Transverse colon (tissue), 4 donors: ENCODE measurements around the gene ANO4.

Source experiments
- EP300 ChIP-seq: sonication (generic); formaldehyde crosslinking; IDR thresholded peaks from one replicate; pipeline ENCODE4 v1.6.1; 2017; ENCODE audit warnings: antibody characterized with exemption, low read depth
- POLR2A ChIP-seq: fragments of 450-650 bp; IDR thresholded peaks from one replicate; pipeline ENCODE4 v1.6.1; 2016; ENCODE audit warnings: antibody characterized with exemption, mild to moderate bottlenecking, moderate library complexity
- POLR2AphosphoS5 ChIP-seq, 3 donors: sonication (generic); formaldehyde crosslinking; IDR thresholded peaks; one replicate each; pipeline ENCODE4 v1.6.1; 2016; ENCODE audit warnings: antibody characterized with exemption in 3 of 3
- TF ChIP-seq, protein P1 (sequence below), 5 experiments: fragments of 200-600 bp in 3 of 5; fragments of 450-650 bp in 2 of 5; sonication (generic) in 3 of 5; IDR thresholded peaks; 1 replicate in 2 of 5; 2 replicates in 3 of 5; pipeline ENCODE4 v1.5.1; 2016 to 2017; ENCODE audit warnings: antibody characterized with exemption in 5 of 5, inconsistent platforms in 3 of 5, mild to moderate bottlenecking in 2 of 5, moderate library complexity in 1 of 5

DNA sequence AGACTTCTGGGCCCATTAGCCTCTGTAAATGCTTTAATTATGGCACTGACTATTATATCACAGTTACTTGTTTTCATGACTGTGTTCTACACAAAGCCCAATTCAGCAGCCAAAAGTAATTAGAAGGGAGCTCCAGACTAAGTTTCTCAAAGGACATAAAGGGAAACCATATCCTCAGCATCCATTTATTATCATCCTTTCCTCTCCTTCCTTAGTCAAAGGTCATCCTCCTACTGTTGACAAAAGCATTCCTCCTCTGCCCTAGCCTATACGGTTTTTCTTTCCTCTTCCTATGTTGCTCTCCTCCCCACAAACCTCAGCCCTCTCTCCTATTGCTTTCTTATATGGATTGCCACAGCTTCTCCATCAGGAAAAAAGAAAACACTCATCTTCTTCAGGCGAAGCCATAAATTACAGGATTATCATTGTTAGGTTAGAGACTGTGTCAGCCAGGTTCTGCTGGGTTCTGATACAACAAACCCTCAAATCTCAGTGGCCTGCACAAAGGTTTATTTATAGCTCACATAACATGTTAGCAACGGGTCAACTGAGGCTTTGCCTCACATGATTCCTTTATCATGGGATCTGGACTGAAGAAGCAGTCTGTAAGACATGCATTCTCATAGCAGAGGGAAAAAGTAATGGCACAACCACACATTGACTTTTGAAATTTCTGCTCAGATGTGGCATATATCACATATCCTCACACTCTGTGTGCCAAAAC is 208.3 kb downstream of the ANO4 start:
- TF ChIP-seq POLR2AphosphoS5 (IDR thresholded peaks at IDR 0.05) (no peak), POLR2A (no peak), EP300 (no peak)
- TF ChIP-seq, protein P1, sequence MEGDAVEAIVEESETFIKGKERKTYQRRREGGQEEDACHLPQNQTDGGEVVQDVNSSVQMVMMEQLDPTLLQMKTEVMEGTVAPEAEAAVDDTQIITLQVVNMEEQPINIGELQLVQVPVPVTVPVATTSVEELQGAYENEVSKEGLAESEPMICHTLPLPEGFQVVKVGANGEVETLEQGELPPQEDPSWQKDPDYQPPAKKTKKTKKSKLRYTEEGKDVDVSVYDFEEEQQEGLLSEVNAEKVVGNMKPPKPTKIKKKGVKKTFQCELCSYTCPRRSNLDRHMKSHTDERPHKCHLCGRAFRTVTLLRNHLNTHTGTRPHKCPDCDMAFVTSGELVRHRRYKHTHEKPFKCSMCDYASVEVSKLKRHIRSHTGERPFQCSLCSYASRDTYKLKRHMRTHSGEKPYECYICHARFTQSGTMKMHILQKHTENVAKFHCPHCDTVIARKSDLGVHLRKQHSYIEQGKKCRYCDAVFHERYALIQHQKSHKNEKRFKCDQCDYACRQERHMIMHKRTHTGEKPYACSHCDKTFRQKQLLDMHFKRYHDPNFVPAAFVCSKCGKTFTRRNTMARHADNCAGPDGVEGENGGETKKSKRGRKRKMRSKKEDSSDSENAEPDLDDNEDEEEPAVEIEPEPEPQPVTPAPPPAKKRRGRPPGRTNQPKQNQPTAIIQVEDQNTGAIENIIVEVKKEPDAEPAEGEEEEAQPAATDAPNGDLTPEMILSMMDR (IDR thresholded peaks at IDR 0.05), result no peak
